ENCODE results near the gene DNASE1L3. TPM values are rescaled to one million over a fixed set of nuclear protein-coding genes. Genes with fewer than 3 reads are reported as not detected.
A peak's percentile ranks its signal among the peaks of the same experiment; 100 is the strongest.

Gene DNASE1L3
- total and polyA plus RNA-seq, 2 of the 13 experiments (the other 11 are each of a cell fraction or from before 2014, with no cell fraction given) = 0.86 to 1.7 TPM

- TF ChIP-seq ZNF207 (IDR thresholded peaks at IDR 0.05; ENCODE audit: borderline replicate concordance) = no peak
- TF ChIP-seq THAP9 (CRISPR knock-in tag; IDR thresholded peaks at IDR 0.05; ENCODE audit: borderline replicate concordance) = no peak
- TF ChIP-seq POLR2G (IDR thresholded peaks at IDR 0.05; ENCODE audit: low read depth, low read length) = no peak
- no peak for TF ChIP-seq TAF15 (IDR thresholded peaks at IDR 0.05; ENCODE audit: low read depth, low read length, poor library complexity, severe bottlenecking)
- no peak for TF ChIP-seq GMEB1 (CRISPR knock-in tag; IDR thresholded peaks at IDR 0.05; ENCODE audit: borderline replicate concordance)
- no peak for TF ChIP-seq ZBTB33 (CRISPR knock-in tag; IDR thresholded peaks at IDR 0.05)
- TF ChIP-seq EP300 (IDR thresholded peaks at IDR 0.05; ENCODE audit: low read depth in 2 of 2, low read length in 2 of 2) = no peak
- no peak for TF ChIP-seq EP300 (CRISPR knock-in tag; IDR thresholded peaks at IDR 0.05; ENCODE audit: borderline replicate concordance)
- TF ChIP-seq CSRNP1 (CRISPR knock-in tag; IDR thresholded peaks at IDR 0.05) = 0 out of 2 replicates have a peak, but pooled peaks have one; percentile 21
- TF ChIP-seq MYPOP (CRISPR knock-in tag; IDR thresholded peaks at IDR 0.05) = no peak
- peak; percentile 94 for TF ChIP-seq ZNF263 (CRISPR knock-in tag; IDR thresholded peaks at IDR 0.05)
- no peak for TF ChIP-seq ZKSCAN5 (CRISPR knock-in tag; IDR thresholded peaks at IDR 0.05)
- 0 out of 2 replicates have a peak, but pooled peaks have one; percentile 41 for TF ChIP-seq BCL3 (CRISPR knock-in tag; IDR thresholded peaks at IDR 0.05)
- TF ChIP-seq AHR (CRISPR knock-in tag; IDR thresholded peaks at IDR 0.05) = no peak
- no peak for TF ChIP-seq TEAD3 (CRISPR knock-in tag; optimal IDR thresholded peaks at IDR 0.05; ENCODE audit: borderline replicate concordance)
Measured at GRCh38 chr3:58179235-58180098, 31.3 kb downstream of the DNASE1L3 start (continued).
